RKO (cell line): Measurements from ENCODE around the gene GPATCH4.
"Not testable (repeated sequence)": the region's sequence is repeated elsewhere in the genome, so short reads cannot be mapped to it uniquely, and the experiment has no call there.

ENCODE experiments used
- DNase-seq: peaks from one replicate; pipeline ENCODE4 v3.0.0-alpha.2; 2016; ENCODE audit warnings: low spot score

The GPATCH4 gene

GRCh38 chr1:156596426-156596825 lies 4.9 kb downstream of the GPATCH4 start:
- no peak for DNase-seq

GRCh38 chr1:156595016-156595415 lies 6.3 kb downstream of the GPATCH4 start:
- no peak for DNase-seq

GRCh38 chr1:156594190-156594589 lies 7.1 kb downstream of the GPATCH4 start:
- no peak for DNase-seq

GRCh38 chr1:156593661-156593989 lies 7.7 kb downstream of the GPATCH4 start:
- no peak for DNase-seq

GRCh38 chr1:156592910-156593660 lies 8.2 kb downstream of the GPATCH4 start:
- DNase-seq: peak; percentile 62

- DNase-seq: no peak
Observed at GRCh38 chr1:156592158-156592909, 8.9 kb downstream of the GPATCH4 start.

GRCh38 chr1:156591432-156592157 lies 9.7 kb downstream of the GPATCH4 start, which contains the start of gene NAXE:
NAXE (plus strand) TSS chr1:156591776; CDS start chr1:156591805, 29 bp downstream.
- peak; percentile 80 for DNase-seq

GRCh38 chr1:156591181-156591431 lies 10.2 kb downstream of the GPATCH4 start:
- DNase-seq: no peak

- no peak for DNase-seq
Observed at GRCh38 chr1:156590326-156591180, 10.7 kb downstream of the GPATCH4 start.

- no peak for DNase-seq
Observed at GRCh38 chr1:156589546-156589945, 11.7 kb downstream of the GPATCH4 start.

- not testable (repeated sequence) for DNase-seq
Observed at GRCh38 chr1:156587927-156588326, 13.4 kb downstream of the GPATCH4 start.

GRCh38 chr1:156586892-156587477 lies 14.3 kb downstream of the GPATCH4 start:
- DNase-seq: no peak

- DNase-seq: no peak
Observed at GRCh38 chr1:156586323-156586722, 15.0 kb downstream of the GPATCH4 start.

- no peak for DNase-seq
Observed at GRCh38 chr1:156584813-156585212, 16.5 kb downstream of the GPATCH4 start.

- peak; percentile 85 for DNase-seq
Observed at GRCh38 chr1:156583821-156584622, 17.3 kb downstream of the GPATCH4 start.

GRCh38 chr1:156582388-156583017 lies 18.8 kb downstream of the GPATCH4 start:
- DNase-seq: no peak

- no peak for DNase-seq
Observed at GRCh38 chr1:156581661-156582387, 19.5 kb downstream of the GPATCH4 start.

GRCh38 chr1:156579472-156579871 lies 21.8 kb downstream of the GPATCH4 start, which contains the start of gene TTC24:
TTC24 (plus strand) TSS chr1:156579723; CDS start chr1:156581365, 1,642 bp downstream.
- no peak for DNase-seq

GRCh38 chr1:156578055-156578454 lies 23.2 kb downstream of the GPATCH4 start:
- no peak for DNase-seq

GRCh38 chr1:156577550-156577949 lies 23.7 kb downstream of the GPATCH4 start:
- DNase-seq: no peak
